Measurements from ENCODE around the gene RSBN1.

RSBN1 gene

DNA sequence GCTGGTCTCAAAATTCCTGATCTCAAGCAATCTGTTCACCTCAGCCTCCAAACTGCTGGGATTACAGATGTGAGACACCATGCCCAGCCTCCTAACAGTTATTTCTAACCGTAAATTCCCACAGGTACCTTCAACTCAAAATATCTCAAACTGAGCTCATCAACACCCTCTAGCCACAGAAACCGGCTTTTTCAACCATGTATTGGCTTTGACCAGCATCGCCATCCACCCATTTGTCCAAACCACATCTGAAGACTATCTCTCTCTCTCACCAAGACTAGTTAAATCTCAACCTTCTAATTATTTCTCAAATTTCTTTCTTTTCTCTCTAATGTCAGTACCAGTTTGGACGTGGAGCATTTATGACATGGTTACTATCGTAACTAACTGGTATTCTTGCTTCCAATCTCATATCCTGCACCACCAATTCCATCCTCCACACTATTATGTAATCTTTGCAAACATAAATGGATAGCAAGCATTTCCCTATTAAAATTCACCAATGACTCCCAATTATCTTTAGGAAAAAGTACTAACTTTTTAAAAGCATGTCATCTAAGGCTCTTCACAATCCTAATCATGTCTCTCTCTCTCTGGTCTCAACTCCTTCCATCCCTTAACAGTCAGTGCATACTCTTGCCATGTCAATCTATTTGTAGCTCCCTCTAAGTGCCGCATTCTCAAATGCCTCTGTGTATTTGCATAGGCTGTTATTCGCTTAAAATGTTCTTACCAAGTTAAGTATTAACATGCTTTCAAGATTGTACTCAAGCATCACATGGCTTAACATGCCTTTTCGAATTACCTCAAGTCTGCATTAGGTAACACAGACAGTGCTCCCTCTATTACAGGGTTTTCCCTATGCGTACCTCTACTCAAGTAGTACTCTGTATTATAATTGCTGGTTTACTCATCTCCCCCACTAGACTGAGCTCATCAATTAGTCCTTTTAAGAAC is 18.1 kb downstream of the RSBN1 start:
- DNase-seq (ENCODE audit: low read depth in 2 of 2) = no peak
- TF ChIP-seq, protein P1, sequence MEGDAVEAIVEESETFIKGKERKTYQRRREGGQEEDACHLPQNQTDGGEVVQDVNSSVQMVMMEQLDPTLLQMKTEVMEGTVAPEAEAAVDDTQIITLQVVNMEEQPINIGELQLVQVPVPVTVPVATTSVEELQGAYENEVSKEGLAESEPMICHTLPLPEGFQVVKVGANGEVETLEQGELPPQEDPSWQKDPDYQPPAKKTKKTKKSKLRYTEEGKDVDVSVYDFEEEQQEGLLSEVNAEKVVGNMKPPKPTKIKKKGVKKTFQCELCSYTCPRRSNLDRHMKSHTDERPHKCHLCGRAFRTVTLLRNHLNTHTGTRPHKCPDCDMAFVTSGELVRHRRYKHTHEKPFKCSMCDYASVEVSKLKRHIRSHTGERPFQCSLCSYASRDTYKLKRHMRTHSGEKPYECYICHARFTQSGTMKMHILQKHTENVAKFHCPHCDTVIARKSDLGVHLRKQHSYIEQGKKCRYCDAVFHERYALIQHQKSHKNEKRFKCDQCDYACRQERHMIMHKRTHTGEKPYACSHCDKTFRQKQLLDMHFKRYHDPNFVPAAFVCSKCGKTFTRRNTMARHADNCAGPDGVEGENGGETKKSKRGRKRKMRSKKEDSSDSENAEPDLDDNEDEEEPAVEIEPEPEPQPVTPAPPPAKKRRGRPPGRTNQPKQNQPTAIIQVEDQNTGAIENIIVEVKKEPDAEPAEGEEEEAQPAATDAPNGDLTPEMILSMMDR (IDR thresholded peaks at IDR 0.05; ENCODE audit: low read depth, low read length) = no peak
- no peak overlapping the region for H3K4me3 ChIP-seq (replicated peaks in 1 of 2; ENCODE audit: low read depth in 2 of 2, low read length in 2 of 2)

DNA sequence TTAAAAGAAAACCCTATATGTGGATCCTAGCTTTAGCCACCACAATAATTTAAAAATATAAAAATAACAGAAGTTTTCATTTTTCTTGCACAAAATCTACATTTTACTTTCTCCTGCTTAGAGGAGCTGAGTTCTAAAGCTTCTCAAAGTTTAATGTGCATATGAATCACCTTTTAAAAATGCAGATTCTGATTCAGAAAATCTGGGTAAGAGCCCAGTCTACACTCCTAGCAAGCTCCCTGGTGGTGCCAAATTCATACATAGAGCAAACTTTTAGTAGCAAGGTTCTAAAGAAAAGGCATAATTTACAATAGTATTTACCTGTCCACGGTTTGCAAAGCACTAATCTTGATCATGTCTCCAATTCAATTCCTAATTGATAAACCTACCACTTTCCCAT is 19.3 kb downstream of the RSBN1 start:
- no peak overlapping the region for H3K4me3 ChIP-seq (replicated peaks in 1 of 2; ENCODE audit: low read depth in 2 of 2, low read length in 2 of 2)
- TF ChIP-seq, protein P1 (IDR thresholded peaks at IDR 0.05; ENCODE audit: low read depth, low read length) = no peak
- peak; percentile 47 to 73 for DNase-seq (ENCODE audit: low read depth in 2 of 2)

DNA sequence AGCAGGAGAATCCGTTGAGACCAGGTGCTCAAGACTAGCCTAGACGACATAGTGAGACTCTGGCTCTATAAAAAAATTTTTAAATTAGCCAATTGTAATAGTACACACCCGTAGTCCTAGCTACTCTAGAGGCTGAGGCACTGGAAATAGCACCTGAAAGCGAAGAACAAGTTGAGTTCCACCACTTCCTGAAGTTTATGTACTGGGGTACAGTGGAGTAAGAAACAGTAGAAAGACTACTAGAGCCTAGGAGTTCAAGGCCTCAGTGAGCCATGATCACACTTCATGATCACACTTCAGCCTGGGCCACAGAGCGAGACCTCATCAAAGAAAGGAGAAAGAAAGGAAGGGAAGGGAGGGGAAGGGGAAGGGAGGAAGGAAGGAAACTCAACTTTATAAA is 19.8 kb downstream of the RSBN1 start:
- DNase-seq (ENCODE audit: low read depth in 2 of 2) = no peak
- TF ChIP-seq, protein P1 (IDR thresholded peaks at IDR 0.05; ENCODE audit: low read depth, low read length) = no peak
- H3K4me3 ChIP-seq (replicated peaks in 1 of 2; ENCODE audit: low read depth in 2 of 2, low read length in 2 of 2) = no peak overlapping the region

DNA sequence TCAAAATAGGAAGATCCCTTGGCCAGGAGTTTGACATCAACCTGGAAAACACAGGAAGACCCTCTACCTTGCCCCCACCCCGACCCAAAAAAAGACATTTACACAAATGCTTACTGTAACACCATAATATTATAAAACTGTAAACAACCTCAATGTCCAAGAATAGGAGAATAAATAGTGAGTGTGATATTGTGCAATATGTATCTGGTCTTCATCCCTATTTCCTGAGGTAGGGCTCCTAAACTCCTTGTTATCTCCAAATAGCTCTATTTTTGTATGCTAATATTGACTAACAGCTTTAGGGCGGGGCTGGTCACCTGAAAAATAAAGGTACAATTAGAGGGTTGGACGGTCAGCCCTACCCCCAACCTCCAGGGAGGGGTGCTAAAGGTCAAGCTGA is 23.5 kb downstream of the RSBN1 start:
- no peak overlapping the region for H3K4me3 ChIP-seq (replicated peaks in 1 of 2; ENCODE audit: low read depth in 2 of 2, low read length in 2 of 2)
- DNase-seq (ENCODE audit: low read depth in 2 of 2) = no peak
- TF ChIP-seq, protein P1 (IDR thresholded peaks at IDR 0.05; ENCODE audit: low read depth, low read length) = no peak

DNA sequence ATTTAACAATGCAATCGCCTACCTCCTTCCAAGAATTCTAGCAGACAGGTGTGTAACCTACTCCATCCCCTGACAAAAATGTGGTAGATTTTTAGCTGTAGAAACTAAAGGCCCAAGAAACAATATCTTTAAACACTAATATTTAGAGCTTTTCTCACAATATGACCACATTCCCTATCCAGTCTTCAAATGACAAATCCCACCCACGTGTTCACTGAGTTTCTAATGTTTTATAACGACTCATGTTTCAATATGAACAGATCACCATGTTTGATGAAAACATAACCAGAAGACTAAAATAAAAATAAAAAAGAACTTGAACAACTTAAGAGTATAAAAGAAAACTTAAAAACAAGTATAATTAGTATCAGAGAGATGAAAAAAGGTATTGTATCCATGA is 24.6 kb downstream of the RSBN1 start:
- TF ChIP-seq, protein P1 (IDR thresholded peaks at IDR 0.05; ENCODE audit: low read depth, low read length) = no peak
- no peak overlapping the region for H3K4me3 ChIP-seq (replicated peaks in 1 of 2; ENCODE audit: low read depth in 2 of 2, low read length in 2 of 2)
- DNase-seq (ENCODE audit: low read depth in 2 of 2) = no peak

DNA sequence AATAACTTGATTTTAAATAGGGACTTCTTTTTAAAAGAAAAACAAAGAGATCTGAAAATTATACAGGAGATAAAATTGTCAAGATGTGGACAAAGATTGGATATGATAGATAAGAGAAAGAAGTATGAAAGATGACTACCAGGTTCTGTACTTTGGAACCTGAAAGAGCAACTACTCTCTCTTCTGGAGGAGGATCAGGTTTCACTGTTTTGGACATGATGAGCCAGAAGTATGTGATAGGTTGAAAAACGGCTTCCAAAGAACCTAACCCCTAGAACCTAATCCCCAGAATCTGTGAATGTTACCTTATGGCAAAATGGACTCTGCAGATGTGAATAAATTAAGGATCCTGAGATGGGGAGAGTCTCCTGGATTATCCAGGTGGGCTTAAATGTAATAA is 26.2 kb downstream of the RSBN1 start:
- DNase-seq (ENCODE audit: low read depth in 2 of 2) = peak in 1 of 2 donors; percentile 39
- TF ChIP-seq, protein P1 (IDR thresholded peaks at IDR 0.05; ENCODE audit: low read depth, low read length) = no peak
- no peak overlapping the region for H3K4me3 ChIP-seq (replicated peaks in 1 of 2; ENCODE audit: low read depth in 2 of 2, low read length in 2 of 2)

All from cardiac fibroblast (primary cell).